Breast epithelium (tissue), 4 donors: Measurements from ENCODE around the gene MOB1A. TPM values are rescaled to one million over a fixed set of nuclear protein-coding genes. Genes with fewer than 3 reads are reported as not detected.

Experiments used
- DNase-seq, 2 donors: peaks; one replicate each; pipeline ENCODE4 v3.0.0-alpha.2; 2019; ENCODE audit warnings: low spot score in 2 of 2
- H3K27ac ChIP-seq, 2 donors: fragments of 200-600 bp; sonication (generic) in 1 of 2; one replicate each; pipeline ENCODE4 v1.5.1; 2016 to 2019; ENCODE audit warnings: mild to moderate bottlenecking in 1 of 2
- H3K27me3 ChIP-seq, 2 donors: fragments of 200-600 bp; sonication (generic) in 1 of 2; one replicate each; pipeline versions ENCODE4 v1.5.1 to v1.6.0; 2017 to 2019; ENCODE audit warnings: control low read depth in 1 of 2, mild to moderate bottlenecking in 1 of 2
- H3K36me3 ChIP-seq: fragments of 200-600 bp; one replicate; pipeline ENCODE4 v1.5.1; 2019
- H3K4me1 ChIP-seq, 2 donors: fragments of 200-600 bp; sonication (generic); one replicate each; pipeline ENCODE4 v1.5.1; 2016 to 2019; ENCODE audit warnings: control low read depth in 1 of 2
- H3K4me3 ChIP-seq, 3 donors: fragments of 200-600 bp; sonication (generic); 1 replicate in 2 of 3; 2 replicates in 1 of 3; pipeline ENCODE4 v1.5.1; 2016 to 2019; ENCODE audit warnings: mild to moderate bottlenecking in 3 of 3, moderate library complexity in 2 of 3
- H3K9me3 ChIP-seq, 2 donors: fragments of 200-600 bp; sonication (generic) in 1 of 2; one replicate each; pipeline ENCODE4 v1.5.1; 2016 to 2019; ENCODE audit warnings: control low read depth in 1 of 2
- POLR2A ChIP-seq: fragments of 450-650 bp; IDR thresholded peaks from one replicate; pipeline ENCODE4 v1.6.1; 2016; ENCODE audit warnings: antibody characterized with exemption, mild to moderate bottlenecking, moderate library complexity
- POLR2AphosphoS5 ChIP-seq, 3 donors: sonication (generic); formaldehyde crosslinking; IDR thresholded peaks; one replicate each; pipeline ENCODE4 v1.6.1; 2017; ENCODE audit warnings: antibody characterized with exemption in 3 of 3
- intact Hi-C: fragments of 100-400 bp; cut with DNase I; formaldehyde crosslinking; loops from one replicate; pipeline ENCODE4 v1.15.1; 2023; ENCODE audit warnings: low total_unique reads
- total RNA-seq, 3 donors: library from RNA; depleted of rRNA; stranded (reverse); fragments of >200 nt; gene quantifications; one replicate each; pipeline ENCODE4 v1.1.0, GENCODE V29; 2016
- TF ChIP-seq, protein P1 (sequence below), 3 donors: fragments of 450-650 bp; IDR thresholded peaks; one replicate each; pipeline ENCODE4 v1.5.1; 2016 to 2017; ENCODE audit warnings: antibody characterized with exemption in 3 of 3, mild to moderate bottlenecking in 3 of 3, moderate library complexity in 3 of 3

Gene MOB1A
- total RNA-seq, 3 donors from 2014 or later: 87.8 to 107 (median 98.4) TPM

GRCh38 chr2:74110537-74110936 is 68.1 kb downstream of the MOB1A start:
- no peaks in the 10 kb centered on the region for H3K36me3 ChIP-seq
- H3K4me1 ChIP-seq: no peaks in the 10 kb centered on the region
- H3K9me3 ChIP-seq: no peaks in the 10 kb centered on the region
- DNase-seq: no peak
- intact Hi-C loops: no loop called here
- H3K27me3 ChIP-seq: no peaks in the 10 kb centered on the region
- no peak overlapping the region for H3K4me3 ChIP-seq
- no peak overlapping the region for H3K27ac ChIP-seq
- TF ChIP-seq, protein P1, sequence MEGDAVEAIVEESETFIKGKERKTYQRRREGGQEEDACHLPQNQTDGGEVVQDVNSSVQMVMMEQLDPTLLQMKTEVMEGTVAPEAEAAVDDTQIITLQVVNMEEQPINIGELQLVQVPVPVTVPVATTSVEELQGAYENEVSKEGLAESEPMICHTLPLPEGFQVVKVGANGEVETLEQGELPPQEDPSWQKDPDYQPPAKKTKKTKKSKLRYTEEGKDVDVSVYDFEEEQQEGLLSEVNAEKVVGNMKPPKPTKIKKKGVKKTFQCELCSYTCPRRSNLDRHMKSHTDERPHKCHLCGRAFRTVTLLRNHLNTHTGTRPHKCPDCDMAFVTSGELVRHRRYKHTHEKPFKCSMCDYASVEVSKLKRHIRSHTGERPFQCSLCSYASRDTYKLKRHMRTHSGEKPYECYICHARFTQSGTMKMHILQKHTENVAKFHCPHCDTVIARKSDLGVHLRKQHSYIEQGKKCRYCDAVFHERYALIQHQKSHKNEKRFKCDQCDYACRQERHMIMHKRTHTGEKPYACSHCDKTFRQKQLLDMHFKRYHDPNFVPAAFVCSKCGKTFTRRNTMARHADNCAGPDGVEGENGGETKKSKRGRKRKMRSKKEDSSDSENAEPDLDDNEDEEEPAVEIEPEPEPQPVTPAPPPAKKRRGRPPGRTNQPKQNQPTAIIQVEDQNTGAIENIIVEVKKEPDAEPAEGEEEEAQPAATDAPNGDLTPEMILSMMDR (IDR thresholded peaks at IDR 0.05): no peak
- TF ChIP-seq POLR2A: no peak
- TF ChIP-seq POLR2AphosphoS5 (IDR thresholded peaks at IDR 0.05): no peak

DNA sequence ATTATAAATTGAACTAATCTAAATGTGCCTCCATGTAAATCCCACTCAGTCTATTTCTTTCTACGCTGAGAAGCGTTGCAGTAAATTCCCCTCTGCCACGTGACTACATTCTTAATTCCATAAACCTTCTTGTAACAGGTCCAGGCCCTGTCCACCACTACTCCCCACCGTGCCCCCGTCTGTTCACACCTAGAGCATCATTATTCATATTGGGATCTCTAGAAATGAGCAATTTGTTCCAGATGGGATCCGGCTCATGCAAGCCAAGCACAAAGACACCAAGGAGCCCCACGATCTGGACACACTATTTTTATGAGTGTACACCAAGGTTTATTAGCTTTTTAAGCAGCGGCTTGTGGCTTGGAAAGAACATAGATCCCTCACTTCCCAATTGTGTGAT is 69.1 kb downstream of the MOB1A start:
- no peak overlapping the region for H3K4me3 ChIP-seq
- no peaks in the 10 kb centered on the region for H3K9me3 ChIP-seq
- H3K27me3 ChIP-seq: no peaks in the 10 kb centered on the region
- H3K36me3 ChIP-seq: no peaks in the 10 kb centered on the region
- H3K27ac ChIP-seq: no peak overlapping the region
- intact Hi-C loops: no loop called here
- no peak for DNase-seq
- TF ChIP-seq POLR2AphosphoS5 (IDR thresholded peaks at IDR 0.05): no peak
- no peak for TF ChIP-seq POLR2A
- H3K4me1 ChIP-seq: no peaks in the 10 kb centered on the region

- H3K4me3 ChIP-seq: no peak overlapping the region
- H3K4me1 ChIP-seq: no peaks in the 10 kb centered on the region
- TF ChIP-seq, protein P1 (IDR thresholded peaks at IDR 0.05): no peak
- TF ChIP-seq POLR2A (no peak), POLR2AphosphoS5 (IDR thresholded peaks at IDR 0.05) (no peak)
- H3K9me3 ChIP-seq: no peaks in the 10 kb centered on the region
- no peaks in the 10 kb centered on the region for H3K27me3 ChIP-seq
- no peaks in the 10 kb centered on the region for H3K36me3 ChIP-seq
- no peak for DNase-seq
- no peak overlapping the region for H3K27ac ChIP-seq
- intact Hi-C loops: no loop called here
Observed at GRCh38 chr2:74107071-74107470, 71.6 kb downstream of the MOB1A start.

GRCh38 chr2:74105413-74105812 is 73.3 kb downstream of the MOB1A start:
- Histone ChIP-seq H3K27me3 (no peaks in the 10 kb centered on the region), H3K4me3 (no peak overlapping the region), H3K27ac (no peak overlapping the region), H3K36me3 (peaks cover 3% of the 10 kb centered on the region), H3K4me1 (no peaks in the 10 kb centered on the region), H3K9me3 (no peaks in the 10 kb centered on the region)
- DNase-seq: no peak
- TF ChIP-seq POLR2AphosphoS5 (IDR thresholded peaks at IDR 0.05) (no peak), POLR2A (no peak)
- TF ChIP-seq, protein P1 (IDR thresholded peaks at IDR 0.05): no peak
- intact Hi-C loops: no loop called here

GRCh38 chr2:74104839-74105238 is 73.8 kb downstream of the MOB1A start:
- TF ChIP-seq POLR2AphosphoS5 (IDR thresholded peaks at IDR 0.05) (no peak), POLR2A (no peak)
- TF ChIP-seq, protein P1 (IDR thresholded peaks at IDR 0.05): no peak
- peaks cover 8% of the 10 kb centered on the region for H3K36me3 ChIP-seq
- intact Hi-C loops: no loop called here
- H3K27ac ChIP-seq: no peak overlapping the region
- no peak for DNase-seq
- no peaks in the 10 kb centered on the region for H3K27me3 ChIP-seq
- H3K4me1 ChIP-seq: no peaks in the 10 kb centered on the region
- H3K9me3 ChIP-seq: no peaks in the 10 kb centered on the region
- H3K4me3 ChIP-seq: no peak overlapping the region

DNA sequence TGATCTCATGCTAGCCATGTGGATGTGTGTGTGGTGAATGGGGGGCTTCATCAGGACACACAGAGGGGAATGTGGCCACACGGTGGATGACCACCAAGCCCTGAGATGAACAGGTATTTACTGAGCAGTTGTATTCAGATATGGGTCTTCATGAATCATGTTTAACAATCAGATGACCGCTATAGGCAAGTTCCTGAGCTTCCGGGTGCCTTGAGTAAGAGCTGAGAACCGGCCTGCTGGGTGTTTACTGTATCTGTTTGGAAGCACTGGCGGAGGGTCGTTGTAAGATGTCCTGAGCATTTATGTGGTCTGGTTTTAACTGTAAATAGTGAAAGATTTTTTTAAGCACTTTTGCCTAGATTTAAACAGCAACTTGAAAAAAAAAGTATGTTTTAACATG is 74.9 kb downstream of the MOB1A start:
- Histone ChIP-seq H3K27ac (no peak overlapping the region), H3K36me3 (peaks cover 8% of the 10 kb centered on the region), H3K4me3 (no peak overlapping the region), H3K9me3 (no peaks in the 10 kb centered on the region), H3K4me1 (no peaks in the 10 kb centered on the region), H3K27me3 (no peaks in the 10 kb centered on the region)
- intact Hi-C loops: no loop called here
- no peak for DNase-seq
- TF ChIP-seq POLR2A: no peak
- no peak for TF ChIP-seq POLR2AphosphoS5 (IDR thresholded peaks at IDR 0.05)
- TF ChIP-seq, protein P1 (IDR thresholded peaks at IDR 0.05): no peak
